Peyer's patch (tissue), 4 donors: ENCODE data around the gene IGF2BP2. TPM values are rescaled to one million over a fixed set of nuclear protein-coding genes. Genes with fewer than 3 reads are reported as not detected.
"Not testable (repeated sequence)": the region's sequence is repeated elsewhere in the genome, so short reads cannot be mapped to it uniquely, and the experiment has no call there.

Experiments
- DNase-seq, 3 donors: peaks; one replicate each; pipeline ENCODE4 v3.0.0-alpha.2; 2017 to 2019
- H3K27ac ChIP-seq, 4 donors: fragments of 200-600 bp; sonication (generic); one replicate each; pipeline ENCODE4 v1.5.1; 2016 to 2019
- H3K27me3 ChIP-seq, 2 donors: fragments of 200-600 bp; sonication (generic); one replicate each; pipeline ENCODE4 v1.5.1; 2019
- H3K36me3 ChIP-seq, 3 donors: fragments of 200-600 bp; sonication (generic); one replicate each; pipeline ENCODE4 v1.5.1; 2016 to 2019
- H3K4me1 ChIP-seq, 4 donors: fragments of 200-600 bp; sonication (generic); one replicate each; pipeline ENCODE4 v1.5.1; 2016 to 2019
- H3K4me3 ChIP-seq, 4 donors: fragments of 200-600 bp; sonication (generic); 1 replicate in 3 of 4; 2 replicates in 1 of 4; pipeline ENCODE4 v1.5.1; 2016 to 2019; ENCODE audit warnings: mild to moderate bottlenecking in 1 of 4
- H3K9me3 ChIP-seq, 4 donors: fragments of 200-600 bp; sonication (generic); one replicate each; pipeline ENCODE4 v1.5.1; 2016 to 2019; ENCODE audit warnings: mild to moderate bottlenecking in 1 of 4
- POLR2A ChIP-seq, 2 donors: fragments of 450-650 bp; IDR thresholded peaks; one replicate each; pipeline ENCODE4 v1.5.1; 2017; ENCODE audit warnings: antibody characterized with exemption in 2 of 2, mild to moderate bottlenecking in 2 of 2, moderate library complexity in 2 of 2
- total RNA-seq, 4 donors: library from RNA; depleted of rRNA; stranded (reverse); fragments of >200 nt; gene quantifications; one replicate each; pipeline ENCODE4 v1.1.0, GENCODE V29; 2016
- TF ChIP-seq, protein P1 (sequence below), 6 experiments: fragments of 450-650 bp in 4 of 6; fragments of 200-600 bp in 2 of 6; sonication (generic) in 1 of 6; IDR thresholded peaks; one replicate each; pipeline ENCODE4 v1.5.1; 2017 to 2019; ENCODE audit warnings: antibody characterized with exemption in 6 of 6, mild to moderate bottlenecking in 3 of 6, moderate library complexity in 1 of 6

The IGF2BP2 gene
- total RNA-seq, 4 donors from 2014 or later = 61.9 to 116 (median 99.8) TPM

DNA sequence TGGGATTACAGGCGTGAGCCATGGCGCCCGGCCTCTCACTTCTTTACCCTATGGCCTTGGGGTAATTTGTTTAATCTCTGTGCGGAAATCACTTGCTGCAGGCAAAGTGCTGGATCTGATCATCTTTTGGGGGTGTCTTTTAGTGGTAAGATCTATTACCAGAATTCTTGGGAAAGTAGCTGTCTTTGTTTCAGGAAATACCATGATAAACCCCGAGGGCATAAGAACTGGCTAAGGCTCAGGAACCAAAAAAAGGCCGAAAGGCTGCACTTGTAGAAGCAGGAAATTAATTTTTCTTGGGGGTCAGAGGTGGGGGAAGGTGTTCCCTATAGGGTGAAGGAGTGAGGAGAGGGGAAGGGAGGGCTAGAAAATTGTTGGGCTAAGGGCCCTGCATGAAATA is 22.7 kb upstream of the IGF2BP2 start:
- Histone ChIP-seq H3K4me3 (no peak overlapping the region), H3K27me3 (no peaks in the 10 kb centered on the region), H3K4me1 (no peaks in the 10 kb centered on the region), H3K27ac (no peak overlapping the region), H3K36me3 (no peaks in the 10 kb centered on the region), H3K9me3 (no peaks in the 10 kb centered on the region)
- no peak for TF ChIP-seq POLR2A (IDR thresholded peaks at IDR 0.05)
- TF ChIP-seq, protein P1, sequence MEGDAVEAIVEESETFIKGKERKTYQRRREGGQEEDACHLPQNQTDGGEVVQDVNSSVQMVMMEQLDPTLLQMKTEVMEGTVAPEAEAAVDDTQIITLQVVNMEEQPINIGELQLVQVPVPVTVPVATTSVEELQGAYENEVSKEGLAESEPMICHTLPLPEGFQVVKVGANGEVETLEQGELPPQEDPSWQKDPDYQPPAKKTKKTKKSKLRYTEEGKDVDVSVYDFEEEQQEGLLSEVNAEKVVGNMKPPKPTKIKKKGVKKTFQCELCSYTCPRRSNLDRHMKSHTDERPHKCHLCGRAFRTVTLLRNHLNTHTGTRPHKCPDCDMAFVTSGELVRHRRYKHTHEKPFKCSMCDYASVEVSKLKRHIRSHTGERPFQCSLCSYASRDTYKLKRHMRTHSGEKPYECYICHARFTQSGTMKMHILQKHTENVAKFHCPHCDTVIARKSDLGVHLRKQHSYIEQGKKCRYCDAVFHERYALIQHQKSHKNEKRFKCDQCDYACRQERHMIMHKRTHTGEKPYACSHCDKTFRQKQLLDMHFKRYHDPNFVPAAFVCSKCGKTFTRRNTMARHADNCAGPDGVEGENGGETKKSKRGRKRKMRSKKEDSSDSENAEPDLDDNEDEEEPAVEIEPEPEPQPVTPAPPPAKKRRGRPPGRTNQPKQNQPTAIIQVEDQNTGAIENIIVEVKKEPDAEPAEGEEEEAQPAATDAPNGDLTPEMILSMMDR (IDR thresholded peaks at IDR 0.05) = no peak
- no peak for DNase-seq

DNA sequence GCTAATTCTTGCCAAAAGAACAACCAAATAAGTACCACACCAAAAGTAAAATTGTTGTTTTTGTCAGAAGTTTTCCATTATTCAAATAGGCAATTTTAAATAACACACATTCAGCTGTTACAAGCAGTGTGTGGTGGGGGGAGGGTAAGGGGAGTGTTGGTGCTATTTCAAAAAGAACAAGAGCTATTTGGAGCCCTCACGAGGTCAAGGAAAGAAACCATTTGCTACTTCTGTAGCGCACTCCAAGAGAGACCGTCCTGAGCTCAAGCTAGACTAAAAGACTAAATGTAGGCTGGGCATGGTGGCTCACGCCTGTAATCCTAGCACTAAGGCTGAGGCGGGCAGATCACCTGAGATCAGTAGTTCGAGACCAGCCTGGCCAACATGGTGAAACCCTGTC is 21.2 kb upstream of the IGF2BP2 start:
- H3K9me3 ChIP-seq = no peaks in the 10 kb centered on the region
- no peaks in the 10 kb centered on the region for H3K36me3 ChIP-seq
- no peak overlapping the region for H3K4me3 ChIP-seq
- DNase-seq = no peak
- no peaks in the 10 kb centered on the region for H3K4me1 ChIP-seq
- H3K27me3 ChIP-seq = no peaks in the 10 kb centered on the region
- TF ChIP-seq POLR2A (IDR thresholded peaks at IDR 0.05) = no peak
- TF ChIP-seq, protein P1 (IDR thresholded peaks at IDR 0.05) = no peak
- no peak overlapping the region for H3K27ac ChIP-seq

DNA sequence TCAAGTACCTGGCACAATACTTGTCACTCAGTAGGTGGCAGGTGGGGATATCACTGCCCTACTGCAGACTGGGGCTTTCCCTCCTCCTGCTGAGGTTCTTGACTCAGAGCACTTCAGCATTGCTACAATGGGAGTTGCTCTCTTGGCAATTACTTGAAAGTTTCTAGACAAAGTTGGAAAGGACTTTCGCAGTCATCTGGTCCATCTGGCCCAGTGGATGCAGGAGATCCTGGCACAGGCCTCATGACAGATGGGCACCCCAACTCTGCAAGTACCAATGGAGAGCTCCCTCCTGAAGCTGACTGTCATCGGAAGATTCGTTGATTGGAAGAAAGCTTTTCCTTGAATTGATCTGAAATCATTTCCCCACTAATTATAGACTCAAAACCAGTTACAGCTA is 19.2 kb upstream of the IGF2BP2 start:
- Histone ChIP-seq H3K4me1 (no peaks in the 10 kb centered on the region), H3K9me3 (no peaks in the 10 kb centered on the region), H3K4me3 (no peak overlapping the region), H3K27ac (no peak overlapping the region), H3K27me3 (no peaks in the 10 kb centered on the region), H3K36me3 (no peaks in the 10 kb centered on the region)
- TF ChIP-seq, protein P1 (IDR thresholded peaks at IDR 0.05) = no peak
- TF ChIP-seq POLR2A (IDR thresholded peaks at IDR 0.05) = no peak
- DNase-seq = no peak

DNA sequence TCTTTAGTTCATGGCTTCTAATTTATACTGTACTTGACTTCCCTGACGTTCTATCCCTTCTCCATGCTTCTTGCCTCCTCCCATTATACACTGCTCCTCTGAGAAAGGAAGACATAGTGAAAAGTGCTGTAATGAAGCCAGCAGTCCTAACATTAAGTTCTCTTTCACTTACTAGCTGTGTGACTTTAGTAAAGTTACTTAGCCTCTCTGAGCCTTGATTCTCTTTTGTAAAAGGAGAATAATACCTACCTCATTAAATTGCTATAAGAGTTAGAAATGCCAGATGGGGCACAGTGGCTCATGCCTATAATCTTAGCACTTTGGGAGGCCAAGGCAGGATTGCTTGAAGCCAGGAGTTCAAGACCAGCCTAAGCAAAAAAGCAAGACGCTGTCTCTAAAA is 18.8 kb upstream of the IGF2BP2 start:
- Histone ChIP-seq H3K4me3 (no peak overlapping the region), H3K36me3 (no peaks in the 10 kb centered on the region), H3K27me3 (no peaks in the 10 kb centered on the region), H3K4me1 (peaks cover 0 to 2% (median 0%) of the 10 kb centered on the region in 4 donors), H3K9me3 (no peaks in the 10 kb centered on the region), H3K27ac (no peak overlapping the region)
- TF ChIP-seq, protein P1 (IDR thresholded peaks at IDR 0.05) = no peak
- TF ChIP-seq POLR2A (IDR thresholded peaks at IDR 0.05) = no peak
- no peak for DNase-seq

DNA sequence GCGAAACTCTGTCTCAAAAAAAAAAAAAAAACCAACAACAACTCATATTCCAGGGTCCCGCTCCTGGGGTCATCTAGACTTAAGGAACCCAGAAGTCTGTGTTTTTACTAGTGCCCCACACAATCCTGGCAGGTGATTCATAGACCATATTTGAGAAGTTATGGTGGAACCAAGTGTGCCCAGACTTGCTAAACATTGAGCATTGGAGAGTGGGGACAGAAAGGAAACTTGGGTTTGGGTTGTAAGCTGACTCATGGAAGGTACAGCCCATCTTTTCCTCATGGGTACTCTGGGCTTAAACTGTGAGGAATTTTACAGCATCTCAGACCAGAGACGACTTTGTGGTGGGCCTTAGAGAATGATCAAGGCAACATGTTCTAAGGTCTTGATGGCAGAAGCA is 18.3 kb upstream of the IGF2BP2 start:
- DNase-seq = no peak
- Histone ChIP-seq H3K27ac (no peak overlapping the region), H3K27me3 (no peaks in the 10 kb centered on the region), H3K36me3 (no peaks in the 10 kb centered on the region), H3K4me1 (peaks cover 0 to 4% (median 0%) of the 10 kb centered on the region in 4 donors), H3K4me3 (no peak overlapping the region), H3K9me3 (no peaks in the 10 kb centered on the region)
- no peak for TF ChIP-seq POLR2A (IDR thresholded peaks at IDR 0.05)
- TF ChIP-seq, protein P1 (IDR thresholded peaks at IDR 0.05) = no peak

DNA sequence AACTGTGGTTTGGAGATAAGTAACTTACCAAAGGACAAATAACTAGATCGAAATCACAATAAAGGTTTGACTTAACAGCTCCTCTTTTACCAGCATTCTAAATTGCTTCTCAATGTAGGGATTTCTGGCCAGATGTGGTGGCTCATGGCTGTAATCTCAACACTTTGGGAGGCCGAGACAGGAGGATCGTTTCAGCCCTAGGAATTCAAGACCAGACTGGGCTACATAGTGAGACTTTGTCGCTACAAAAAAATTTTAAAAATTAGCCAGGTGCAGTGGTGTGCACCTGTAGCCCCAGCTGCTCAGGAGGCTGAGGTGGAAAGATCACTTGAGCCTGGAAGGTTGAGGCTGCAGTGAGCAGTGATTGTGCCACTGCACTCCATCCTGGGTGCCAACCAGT is 17.4 kb upstream of the IGF2BP2 start:
- TF ChIP-seq POLR2A (IDR thresholded peaks at IDR 0.05) = no peak
- TF ChIP-seq, protein P1 (IDR thresholded peaks at IDR 0.05) = no peak
- H3K27ac ChIP-seq = no peak overlapping the region

DNA sequence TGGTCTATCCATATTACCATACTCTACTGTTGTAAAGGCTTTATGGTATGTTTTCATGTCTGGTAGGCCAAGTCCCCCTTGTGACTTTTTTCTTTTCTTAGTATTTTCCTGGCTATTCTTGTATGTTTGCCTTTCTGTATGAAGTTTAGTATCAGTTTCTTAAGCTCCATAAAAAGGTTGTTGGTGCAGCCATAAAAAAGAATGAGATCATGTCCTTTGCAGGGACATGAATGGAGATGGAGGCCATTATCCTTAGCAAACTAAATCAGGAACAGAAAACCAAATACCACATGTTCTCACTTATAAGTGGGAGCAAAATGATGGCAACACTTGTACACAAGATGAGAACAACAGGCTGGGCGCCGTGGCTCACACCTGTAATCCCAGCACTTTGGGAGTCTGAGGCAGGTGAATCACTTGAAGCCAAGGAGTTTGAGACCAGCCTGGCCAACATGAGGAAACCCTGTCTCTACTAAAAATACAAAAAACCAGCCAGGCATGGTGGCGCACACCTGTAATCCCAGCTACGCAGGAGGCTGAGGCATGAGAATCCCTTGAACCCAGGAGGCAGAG is 13.7 kb upstream of the IGF2BP2 start:
- not testable (repeated sequence) for DNase-seq, H3K27ac ChIP-seq, H3K4me1 ChIP-seq, H3K9me3 ChIP-seq, H3K36me3 ChIP-seq, H3K4me3 ChIP-seq, H3K27me3 ChIP-seq

More for the DNA sequence above, 17.4 kb upstream of the IGF2BP2 start:
- H3K4me3 ChIP-seq = no peak overlapping the region
- H3K27me3 ChIP-seq = no peaks in the 10 kb centered on the region
- peaks cover 0 to 4% (median 0%) of the 10 kb centered on the region in 4 donors for H3K4me1 ChIP-seq
- H3K36me3 ChIP-seq = no peaks in the 10 kb centered on the region
- H3K9me3 ChIP-seq = no peaks in the 10 kb centered on the region
- DNase-seq = no peak
